H9 (cell line): Measurements from ENCODE around the gene CTCF. TPM values are rescaled to one million over a fixed set of nuclear protein-coding genes. Genes with fewer than 3 reads are reported as not detected.

Experiments
- DNase-seq: peaks from one replicate; pipeline ENCODE4 v3.0.0-alpha.2; 2017
- H2AFZ ChIP-seq: one replicate; pipeline ENCODE4 v1.6.1; 2013; ENCODE audit warnings: mild to moderate bottlenecking, low read length, control low read depth, moderate library complexity
- H2AK5ac ChIP-seq: 2 replicates; pipeline ENCODE4 v1.6.1; 2013; ENCODE audit warnings: low read length, control low read depth, mixed read lengths; ENCODE audit not compliant: insufficient read length
- H2BK120ac ChIP-seq: one replicate; pipeline ENCODE4 v1.6.1; 2013; ENCODE audit warnings: low read depth, mild to moderate bottlenecking, low read length, control low read depth, inconsistent platforms; ENCODE audit not compliant: poor library complexity, severe bottlenecking
- H2BK12ac ChIP-seq: 2 replicates; pipeline ENCODE4 v1.6.1; 2013; ENCODE audit warnings: low read length, control low read depth, mixed read lengths, low read depth; ENCODE audit not compliant: insufficient read length
- H2BK15ac ChIP-seq: 2 replicates; pipeline ENCODE4 v1.6.1; 2013; ENCODE audit warnings: low read depth, low read length, control low read depth
- H2BK20ac ChIP-seq: one replicate; pipeline ENCODE4 v1.6.1; 2013; ENCODE audit warnings: low read depth, mild to moderate bottlenecking, low read length, control low read depth, inconsistent platforms; ENCODE audit not compliant: poor library complexity, severe bottlenecking
- H2BK5ac ChIP-seq: 2 replicates; pipeline ENCODE4 v1.6.1; 2013; ENCODE audit warnings: low read length, control low read depth, mixed read lengths; ENCODE audit not compliant: insufficient read length
- H3K14ac ChIP-seq: 2 replicates; pipeline ENCODE4 v1.6.1; 2013; ENCODE audit warnings: low read length, control low read depth; ENCODE audit not compliant: insufficient read depth
- H3K18ac ChIP-seq: 2 replicates; pipeline ENCODE4 v1.6.1; 2013; ENCODE audit warnings: low read depth, mild to moderate bottlenecking, mixed read lengths, low read length, control low read depth; ENCODE audit not compliant: insufficient read length
- H3K23ac ChIP-seq: 2 replicates; pipeline ENCODE4 v1.6.1; 2013; ENCODE audit warnings: low read length, control low read depth, mixed read lengths, low read depth; ENCODE audit not compliant: insufficient read length
- H3K23me2 ChIP-seq: 2 replicates; pipeline ENCODE4 v1.6.1; 2013; ENCODE audit warnings: low read depth, mild to moderate bottlenecking, mixed read lengths, low read length, control low read depth; ENCODE audit not compliant: insufficient read length, poor library complexity, severe bottlenecking
- H3K27ac ChIP-seq: 2 replicates; pipeline ENCODE4 v1.5.1; 2013; ENCODE audit warnings: low read length, control low read depth, mixed read lengths, low read depth; ENCODE audit not compliant: insufficient read length
- H3K27me3 ChIP-seq: 2 replicates; pipeline ENCODE4 v1.6.1; 2013; ENCODE audit warnings: low read length, control low read depth, inconsistent platforms; ENCODE audit not compliant: insufficient read depth
- H3K4ac ChIP-seq: 2 replicates; pipeline ENCODE4 v1.6.1; 2013; ENCODE audit warnings: low read depth, mild to moderate bottlenecking, control low read depth, inconsistent platforms, low read length, moderate library complexity
- H3K4me1 ChIP-seq: 2 replicates; pipeline ENCODE4 v1.6.1; 2013; ENCODE audit warnings: low read length, control low read depth, inconsistent platforms; ENCODE audit not compliant: insufficient read depth
- H3K4me2 ChIP-seq: 2 replicates; pipeline ENCODE4 v1.6.1; 2013; ENCODE audit warnings: low read length, control low read depth, mixed read lengths; ENCODE audit not compliant: insufficient read length, insufficient read depth
- H3K56ac ChIP-seq: 2 replicates; pipeline ENCODE4 v1.6.1; 2013; ENCODE audit warnings: low read depth, mild to moderate bottlenecking, mixed read lengths, low read length, control low read depth; ENCODE audit not compliant: insufficient read length
- H3K79me1 ChIP-seq: 2 replicates; pipeline ENCODE4 v1.6.1; 2013; ENCODE audit warnings: low read depth, mild to moderate bottlenecking, moderate library complexity, low read length, control low read depth, inconsistent platforms; ENCODE audit not compliant: insufficient read depth, poor library complexity, severe bottlenecking
- H3K79me2 ChIP-seq: 2 replicates; pipeline ENCODE4 v1.6.1; 2013; ENCODE audit warnings: low read length, control low read depth, inconsistent platforms; ENCODE audit not compliant: insufficient read depth
- H3K9ac ChIP-seq: 2 replicates; pipeline ENCODE4 v1.6.1; 2013; ENCODE audit warnings: low read length, control low read depth, mixed read lengths; ENCODE audit not compliant: insufficient read length; ENCODE audit errors: extremely low read depth
- H3K9me3 ChIP-seq: one replicate; pipeline ENCODE4 v1.6.1; 2013; ENCODE audit warnings: low read depth, low read length, inconsistent platforms; ENCODE audit not compliant: control insufficient read depth
- H3T11ph ChIP-seq: one replicate; pipeline ENCODE4 v1.6.1; 2013; ENCODE audit warnings: mild to moderate bottlenecking, low read length, control low read depth, inconsistent platforms
- H4K20me1 ChIP-seq: one replicate; pipeline ENCODE4 v1.6.1; 2013; ENCODE audit not compliant: control insufficient read depth, insufficient read length, insufficient read depth
- H4K5ac ChIP-seq: 2 replicates; pipeline ENCODE4 v1.6.1; 2013; ENCODE audit warnings: low read depth, mild to moderate bottlenecking, mixed read lengths, low read length, control low read depth; ENCODE audit not compliant: insufficient read length
- H4K8ac ChIP-seq: replicated peaks from 2 replicates; pipeline ENCODE4 v1.6.1; 2013; ENCODE audit warnings: low read length, control low read depth, mixed read lengths, low read depth; ENCODE audit not compliant: insufficient read length
- H4K91ac ChIP-seq: 2 replicates; pipeline ENCODE4 v1.6.1; 2013; ENCODE audit warnings: low read depth, mild to moderate bottlenecking, moderate library complexity, mixed read lengths, low read length, control low read depth; ENCODE audit not compliant: insufficient read length
- H3K27ac Mint-ChIP-seq, 3 experiments: 2 replicates in 2 of 3; 3 replicates in 1 of 3; pipeline ENCODE4 v1.8.0; 2020 to 2021; ENCODE audit warnings: mixed read lengths in 3 of 3, mild to moderate bottlenecking in 1 of 3, moderate library complexity in 1 of 3
- H3K27me3 Mint-ChIP-seq: 2 replicates; pipeline ENCODE4 v1.8.0; 2021; ENCODE audit warnings: low read depth, mild to moderate bottlenecking, moderate library complexity, mixed read lengths
- H3K36me3 Mint-ChIP-seq, 3 experiments: 2 replicates in 2 of 3; 3 replicates in 1 of 3; pipeline ENCODE4 v1.8.0; 2020 to 2021; ENCODE audit warnings: low read depth in 3 of 3, mixed read lengths in 3 of 3; ENCODE audit not compliant: insufficient read depth in 1 of 3
- H3K4me1 Mint-ChIP-seq, 2 experiments: 2 replicates each; pipeline ENCODE4 v1.8.0; 2020; ENCODE audit warnings: mixed read lengths in 2 of 2
- H3K4me3 Mint-ChIP-seq, 2 experiments: 2 replicates in 1 of 2; 3 replicates in 1 of 2; pipeline ENCODE4 v1.8.0; 2020 to 2021; ENCODE audit warnings: mild to moderate bottlenecking in 2 of 2, mixed read lengths in 2 of 2, moderate library complexity in 1 of 2
- H3K9me3 Mint-ChIP-seq, 2 experiments: 2 replicates in 1 of 2; 3 replicates in 1 of 2; pipeline ENCODE4 v1.8.0; 2020; ENCODE audit warnings: mild to moderate bottlenecking in 2 of 2, mixed read lengths in 2 of 2, moderate library complexity in 1 of 2
- CTCF ChIP-seq: fragments of 200-600 bp; sonication (generic); conservative IDR thresholded peaks from 3 replicates; pipeline ENCODE4 v1.8.0; 2021; ENCODE audit warnings: antibody characterized with exemption, mild to moderate bottlenecking
- WGBS: extraction: QIAGEN DNeasy Blood & Tissue Kit; methylation state at CpG from one replicate; pipeline ENCODE4 v1.1.7; 2013; ENCODE audit warnings: missing lambda C conversion rate, low lambda C conversion rate, mixed read lengths; ENCODE audit not compliant: insufficient read length; ENCODE audit errors: extremely low coverage; 5-methylcytosine and 5-hydroxymethylcytosine counted together
- total RNA-seq: library from RNA; stranded (reverse); gene quantifications from 2 replicates; pipeline ENCODE4 v1.2.1, GENCODE V29; 2021

The CTCF gene
- total RNA-seq, 1 experiment from 2014 or later = 87.3 TPM

GRCh38 chr16:67594256-67594915 lies 32.1 kb downstream of the CTCF start:
- Histone ChIP-seq H3K9ac (no peak overlapping the region), H3K18ac (no peak overlapping the region), H2BK120ac (no peak overlapping the region), H3K9me3 (no peaks in the 10 kb centered on the region), H3K27me3 (no peaks in the 10 kb centered on the region), H3K27ac (peak overlapping the region; percentile 54), H4K20me1 (no peaks in the 10 kb centered on the region), H3K4ac (no peak overlapping the region), H3K79me2 (peaks cover 7% of the 10 kb centered on the region; the same call in 1 of the 2 replicates), H4K5ac (no peak overlapping the region), H4K8ac (no peak overlapping the region), H3K4me1 (peaks cover 9% of the 10 kb centered on the region), H2AFZ (no peak overlapping the region), H3K23ac (no peak overlapping the region), H2BK15ac (no peak overlapping the region), H3K23me2 (no peaks in the 10 kb centered on the region), H3T11ph (no peak overlapping the region), H3K4me2 (peak overlapping the region; percentile 23), H3K79me1 (no peaks in the 10 kb centered on the region), H3K56ac (no peak overlapping the region), H2BK20ac (no peak overlapping the region), H4K91ac (no peak overlapping the region), H2BK5ac (no peak overlapping the region), H3K14ac (no peak overlapping the region), H2AK5ac (no peak overlapping the region), H2BK12ac (no peak overlapping the region)
- H3K27me3 Mint-ChIP-seq = no peaks in the 10 kb centered on the region
- no peak for DNase-seq
- no CpG with 5 or more reads among the region's 5 CpGs for WGBS
- no peaks in the 10 kb centered on the region for H3K9me3 Mint-ChIP-seq
- H3K27ac Mint-ChIP-seq = peak overlapping the region; percentile 59 to 99 (median 83); a peak in 6 of 7 replicates
- H3K4me3 Mint-ChIP-seq = peak overlapping the region; percentile 20 to 68; a peak in 4 of 5 replicates
- H3K36me3 Mint-ChIP-seq = peaks cover 2 to 18% (median 13%) of the 10 kb centered on the region in 3 experiments; a peak in 5 of 7 replicates
- H3K4me1 Mint-ChIP-seq = peaks cover 41 to 57% of the 10 kb centered on the region in 2 experiments
- no peak for TF ChIP-seq CTCF
